Measurements from ENCODE around the gene ADAM33. TPM values are rescaled to one million over a fixed set of nuclear protein-coding genes. Genes with fewer than 3 reads are reported as not detected.

The ADAM33 gene
- polyA plus RNA-seq, 1 donor = 9.1 TPM

DNA sequence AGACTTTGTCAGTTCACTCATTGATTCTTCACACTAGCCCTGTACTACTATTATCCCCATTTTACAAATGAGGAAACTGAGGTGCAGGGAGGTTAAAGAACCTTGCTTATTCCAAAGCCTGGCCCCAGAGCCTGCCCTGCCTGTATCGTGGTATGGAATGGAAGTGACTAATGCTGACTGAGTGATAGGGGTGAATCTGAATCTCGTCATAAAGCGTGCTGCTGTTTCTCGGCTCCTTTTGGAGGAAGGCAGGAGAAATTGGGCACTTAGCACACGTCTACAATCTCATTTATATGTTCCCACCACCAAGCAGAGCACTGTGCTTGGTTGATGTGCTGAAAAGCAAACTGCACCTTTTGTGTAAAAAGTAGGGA lies 35.8 kb downstream of the ADAM33 start:
- DNase-seq = no peak

DNA sequence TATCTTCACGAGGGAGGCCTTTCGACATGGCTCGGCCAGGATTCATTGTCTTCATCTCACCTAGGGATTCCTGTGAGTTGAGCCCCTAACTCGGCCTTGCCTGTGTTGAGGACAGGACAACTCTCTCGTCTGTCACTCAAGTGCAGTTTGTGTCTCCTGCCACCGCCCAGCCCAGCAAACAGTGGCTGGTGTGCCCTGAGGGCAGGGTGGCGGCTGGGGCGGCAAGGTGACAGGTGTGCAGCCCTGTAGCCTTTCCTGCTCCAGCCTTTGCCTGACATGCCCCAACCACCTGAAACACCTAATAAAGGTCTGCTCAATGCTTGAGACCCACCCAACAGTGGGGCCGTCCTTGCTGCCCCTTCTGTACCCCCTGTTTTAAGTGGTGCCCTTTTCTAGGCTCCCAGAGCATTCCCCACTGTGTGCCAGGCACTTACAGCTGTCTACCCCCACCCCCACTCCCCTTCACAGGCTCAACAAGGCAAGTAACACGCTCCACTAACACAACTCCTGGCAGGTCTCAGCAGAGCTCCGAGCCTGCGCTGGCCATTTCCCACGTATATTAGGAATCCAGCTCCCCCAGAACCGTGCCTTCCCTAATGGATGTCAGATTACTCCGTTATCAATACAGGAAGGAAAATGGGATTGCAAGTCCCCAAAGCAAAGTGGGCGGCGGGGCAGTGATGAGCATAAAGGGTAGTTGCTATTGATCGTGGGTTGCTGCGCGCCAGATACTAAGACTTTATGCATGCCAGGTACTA lies 36.3 kb downstream of the ADAM33 start:
- DNase-seq = no peak

GRCh38 chr20:3640259-3640658 lies 41.6 kb downstream of the ADAM33 start:
- DNase-seq = no peak

DNA sequence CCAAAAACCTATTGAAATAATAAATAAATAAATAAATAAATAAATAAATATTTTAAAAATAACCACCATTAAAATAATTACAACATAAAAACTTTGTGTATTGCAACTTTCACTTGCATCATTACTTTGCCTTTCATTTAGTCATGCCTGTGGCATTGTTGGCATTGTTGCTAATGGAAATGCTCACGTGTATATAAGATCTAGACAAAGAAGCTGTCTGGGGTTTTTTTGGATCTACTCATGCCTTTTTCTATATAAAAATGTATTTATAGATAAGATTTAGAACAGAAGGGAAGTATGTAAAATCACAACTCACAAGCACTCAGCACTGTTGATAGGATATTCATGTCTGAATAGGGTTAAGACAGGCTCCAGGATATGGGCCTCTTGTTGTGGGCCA lies 46.5 kb downstream of the ADAM33 start:
- DNase-seq = no peak

DNA sequence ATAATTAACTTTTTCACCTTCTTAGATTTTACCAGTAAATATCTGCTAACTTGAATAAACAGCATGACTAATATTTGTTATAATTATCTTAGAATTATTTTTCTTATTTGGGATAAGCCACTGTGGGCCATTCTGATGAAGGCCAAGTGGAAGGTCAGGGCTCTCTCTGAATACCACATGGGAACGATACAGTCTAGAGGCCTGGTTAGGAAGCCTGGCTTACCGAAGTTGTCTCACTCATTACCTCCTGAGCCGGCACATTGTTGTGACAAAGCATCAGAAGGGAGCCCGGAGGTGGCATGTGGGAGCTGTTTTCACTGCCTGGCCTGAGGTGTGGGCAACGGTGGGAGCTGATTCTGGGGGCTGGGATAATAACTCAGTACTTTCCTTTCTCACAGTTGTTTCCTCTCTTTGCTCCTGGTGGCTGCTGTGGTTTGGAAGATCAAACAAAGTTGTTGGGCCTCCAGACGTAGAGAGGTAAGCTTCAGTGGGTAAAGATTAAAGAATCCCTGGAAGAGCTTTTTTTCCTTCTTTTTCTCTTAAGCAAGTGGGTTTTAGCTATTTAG lies 47.8 kb downstream of the ADAM33 start:
- no peak for DNase-seq

- DNase-seq = no peak
These were observed 49.4 kb downstream of the ADAM33 start for GRCh38 chr20:3632311-3633004.

GRCh38 chr20:3631534-3631933 lies 50.3 kb downstream of the ADAM33 start:
- no peak for DNase-seq

DNA sequence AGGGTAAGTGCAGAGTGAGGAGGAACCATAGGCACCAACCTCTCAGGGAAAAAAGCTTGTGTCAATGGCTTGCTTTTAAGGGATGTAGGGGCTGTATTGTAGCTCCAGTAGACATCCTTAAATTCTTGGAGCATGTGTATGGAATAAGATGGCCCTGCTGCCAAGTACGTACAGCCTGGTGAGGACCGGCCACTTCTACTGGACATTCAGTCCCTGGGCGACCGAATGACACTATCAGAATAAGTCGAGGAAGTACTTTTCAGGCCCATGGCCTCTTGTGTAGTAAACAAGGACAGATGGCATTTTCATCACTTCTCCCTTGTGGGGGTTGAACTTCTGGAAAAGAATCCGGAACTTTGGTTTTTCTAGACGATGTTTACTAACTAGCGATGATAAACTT lies 51.4 kb downstream of the ADAM33 start:
- DNase-seq = no peak

- DNase-seq = no peak
These were observed 51.9 kb downstream of the ADAM33 start for GRCh38 chr20:3629893-3630292.

- no peak for DNase-seq
These were observed 53.1 kb downstream of the ADAM33 start for GRCh38 chr20:3628502-3629314.

DNA sequence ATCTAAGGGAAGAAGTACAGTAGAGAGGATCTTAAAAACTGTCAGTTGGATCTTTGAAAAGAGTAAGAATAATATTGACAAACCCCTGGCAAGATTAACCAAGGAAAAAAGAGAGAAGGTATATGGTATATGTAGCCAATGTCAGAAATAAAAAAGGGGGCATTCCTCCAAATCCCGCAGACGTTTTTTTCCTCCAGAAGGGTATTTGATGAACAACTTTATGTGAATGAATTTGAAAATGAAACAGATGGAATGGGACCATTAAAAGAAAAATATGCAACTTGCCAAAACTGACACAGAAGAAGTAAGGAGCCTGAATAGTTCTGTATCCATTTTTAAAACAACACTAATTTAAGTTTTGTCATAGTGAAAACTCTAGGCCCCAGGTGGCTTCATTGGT lies 54.3 kb downstream of the ADAM33 start:
- no peak for DNase-seq

DNA sequence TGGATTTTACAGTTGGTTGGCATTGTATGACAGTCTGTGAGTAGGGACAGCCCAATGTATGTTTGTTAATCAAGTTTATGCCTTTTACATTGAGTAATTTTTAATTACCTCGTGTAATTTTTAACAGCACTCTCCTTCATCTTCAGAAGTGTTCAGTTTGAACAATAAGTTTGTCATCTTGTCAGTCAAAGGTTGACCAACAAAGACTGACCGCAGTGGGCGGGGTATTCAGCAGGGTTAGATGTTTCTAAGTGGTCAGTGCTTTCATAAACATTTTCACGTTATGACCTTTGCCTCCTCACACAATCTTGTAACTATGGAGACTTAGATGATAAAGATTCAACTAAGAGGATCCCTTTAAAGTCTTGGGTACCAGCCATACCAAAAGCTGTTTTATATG lies 59.4 kb downstream of the ADAM33 start:
- no peak for DNase-seq

DNA sequence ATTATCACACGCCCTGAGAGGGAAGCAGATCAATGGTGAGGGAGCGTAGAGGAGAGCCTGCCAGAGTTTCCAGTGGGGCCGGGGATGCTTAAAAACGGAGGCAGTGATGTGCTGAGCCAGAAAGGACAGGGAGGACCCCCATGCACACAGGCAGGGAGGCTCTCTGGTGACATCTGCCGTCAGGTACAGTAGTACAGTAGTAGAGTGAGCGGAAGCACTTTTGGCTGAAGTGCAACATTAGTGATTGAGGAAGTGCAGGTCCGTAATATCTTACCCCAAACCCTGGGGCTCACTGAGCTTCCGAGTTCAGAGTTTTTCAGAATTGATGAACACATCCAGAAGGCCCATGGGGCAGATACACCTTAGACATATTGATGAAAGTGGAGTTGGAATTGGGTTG lies 60.7 kb downstream of the ADAM33 start:
- no peak for DNase-seq

Other genes with a start within 250 kb of the ADAM33 start
- gene ATRN, start 211.0 kb downstream of the ADAM33 start, polyA plus RNA-seq (ENCODE audit: insufficient read length) = 59.3 TPM
- gene GFRA4, start 18.6 kb downstream of the ADAM33 start, polyA plus RNA-seq (ENCODE audit: insufficient read length) = 0.17 TPM
- gene SIGLEC1, start 30.6 kb upstream of the ADAM33 start, polyA plus RNA-seq (ENCODE audit: insufficient read length) = 1.1 TPM
- gene HSPA12B, start 50.7 kb upstream of the ADAM33 start, polyA plus RNA-seq (ENCODE audit: insufficient read length) = 11.5 TPM
- gene ADISSP, start 85.7 kb upstream of the ADAM33 start, polyA plus RNA-seq (ENCODE audit: insufficient read length) = 18.9 TPM
- gene SPEF1, start 99.4 kb upstream of the ADAM33 start, polyA plus RNA-seq (ENCODE audit: insufficient read length) = 1.7 TPM
- gene CENPB, start 104.7 kb upstream of the ADAM33 start, polyA plus RNA-seq (ENCODE audit: insufficient read length) = 32.6 TPM
- gene CDC25B, start 114.3 kb upstream of the ADAM33 start, polyA plus RNA-seq (ENCODE audit: insufficient read length) = 41.7 TPM
- 10.6 TPM for gene AP5S1, start 138.5 kb upstream of the ADAM33 start, polyA plus RNA-seq (ENCODE audit: insufficient read length)
- 34.8 TPM for gene MAVS, start 164.8 kb upstream of the ADAM33 start, polyA plus RNA-seq (ENCODE audit: insufficient read length)
- gene PANK2, start 207.4 kb upstream of the ADAM33 start, polyA plus RNA-seq (ENCODE audit: insufficient read length) = 40.1 TPM

All from left kidney (tissue), 2 donors.